Endothelial cell of hepatic sinusoid (primary cell): ENCODE data around the gene PAPPA.

Experiments
- in situ Hi-C: cut with HindIII; loops from 2 replicates; pipeline ENCODE4 v1.10.0; 2017; ENCODE audit warnings: low sequenced_read_pairs

The PAPPA gene

GRCh38 chr9:116178481-116179211 is 25.1 kb downstream of the PAPPA start:
- in situ Hi-C loops: no loop called here

- in situ Hi-C loops: no loop called here
Measured at GRCh38 chr9:116179568-116179967, 26.0 kb downstream of the PAPPA start.

- in situ Hi-C loops: no loop called here
Measured at GRCh38 chr9:116181853-116182610, 28.4 kb downstream of the PAPPA start.

GRCh38 chr9:116182876-116183275 is 29.3 kb downstream of the PAPPA start:
- in situ Hi-C loops: no loop called here

GRCh38 chr9:116187570-116188170 is 34.1 kb downstream of the PAPPA start:
- in situ Hi-C loops: no loop called here

GRCh38 chr9:116189683-116190082 is 36.1 kb downstream of the PAPPA start:
- in situ Hi-C loops: no loop called here

- in situ Hi-C loops: no loop called here
Measured at GRCh38 chr9:116190637-116191396, 37.2 kb downstream of the PAPPA start.

GRCh38 chr9:116191576-116192415 is 38.2 kb downstream of the PAPPA start:
- in situ Hi-C loops: no loop called here

GRCh38 chr9:116193636-116194035 is 40.0 kb downstream of the PAPPA start:
- in situ Hi-C loops: no loop called here

GRCh38 chr9:116196806-116197205 is 43.2 kb downstream of the PAPPA start:
- in situ Hi-C loops: no loop called here

- in situ Hi-C loops: no loop called here
Measured at GRCh38 chr9:116198344-116198743, 44.8 kb downstream of the PAPPA start.

GRCh38 chr9:116202219-116202912 is 48.8 kb downstream of the PAPPA start:
- in situ Hi-C loops: no loop called here

- in situ Hi-C loops: no loop called here
Measured at GRCh38 chr9:116204252-116204882, 50.8 kb downstream of the PAPPA start.

GRCh38 chr9:116207371-116208111 is 54.0 kb downstream of the PAPPA start:
- in situ Hi-C loops: no loop called here

- in situ Hi-C loops: no loop called here
Measured at GRCh38 chr9:116208417-116209232, 55.0 kb downstream of the PAPPA start.

- in situ Hi-C loops: no loop called here
Measured at GRCh38 chr9:116209414-116210116, 56.0 kb downstream of the PAPPA start.
